Measurements from ENCODE around the gene RCAN1.

DNA sequence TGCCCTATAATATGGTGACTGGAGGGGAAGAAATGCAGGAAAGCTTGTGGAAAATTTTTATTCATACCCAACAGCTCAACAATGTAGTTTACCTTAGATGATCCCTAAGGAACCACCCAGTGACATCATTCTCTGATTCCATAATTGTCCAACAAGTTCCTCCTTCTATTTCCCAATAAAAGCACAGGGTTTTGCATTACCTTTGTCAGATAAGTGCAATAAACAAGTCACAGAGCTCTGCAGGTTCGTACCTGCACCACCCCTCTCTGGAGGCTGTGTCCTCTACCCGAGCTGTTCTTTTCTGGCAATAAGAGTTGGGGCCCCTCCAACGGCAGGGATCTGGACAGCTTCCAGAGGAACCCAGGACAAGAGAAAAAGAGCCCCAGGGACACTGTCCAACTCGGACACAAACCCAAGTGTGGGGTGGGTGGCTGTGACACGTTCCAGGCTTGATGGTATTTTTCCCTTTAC, 38.8 kb downstream of the RCAN1 start:
- TF ChIP-seq, protein P1, sequence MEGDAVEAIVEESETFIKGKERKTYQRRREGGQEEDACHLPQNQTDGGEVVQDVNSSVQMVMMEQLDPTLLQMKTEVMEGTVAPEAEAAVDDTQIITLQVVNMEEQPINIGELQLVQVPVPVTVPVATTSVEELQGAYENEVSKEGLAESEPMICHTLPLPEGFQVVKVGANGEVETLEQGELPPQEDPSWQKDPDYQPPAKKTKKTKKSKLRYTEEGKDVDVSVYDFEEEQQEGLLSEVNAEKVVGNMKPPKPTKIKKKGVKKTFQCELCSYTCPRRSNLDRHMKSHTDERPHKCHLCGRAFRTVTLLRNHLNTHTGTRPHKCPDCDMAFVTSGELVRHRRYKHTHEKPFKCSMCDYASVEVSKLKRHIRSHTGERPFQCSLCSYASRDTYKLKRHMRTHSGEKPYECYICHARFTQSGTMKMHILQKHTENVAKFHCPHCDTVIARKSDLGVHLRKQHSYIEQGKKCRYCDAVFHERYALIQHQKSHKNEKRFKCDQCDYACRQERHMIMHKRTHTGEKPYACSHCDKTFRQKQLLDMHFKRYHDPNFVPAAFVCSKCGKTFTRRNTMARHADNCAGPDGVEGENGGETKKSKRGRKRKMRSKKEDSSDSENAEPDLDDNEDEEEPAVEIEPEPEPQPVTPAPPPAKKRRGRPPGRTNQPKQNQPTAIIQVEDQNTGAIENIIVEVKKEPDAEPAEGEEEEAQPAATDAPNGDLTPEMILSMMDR (IDR thresholded peaks at IDR 0.05) = no peak
- no peak for TF ChIP-seq POLR2A (IDR thresholded peaks at IDR 0.05)
